HG03521 (cell line): ENCODE data around the gene PTGES3.
A peak's percentile ranks its signal among the peaks of the same experiment; 100 is the strongest.

Experiments used
- ATAC-seq: cut with Tn5 transposase; IDR thresholded peaks from one replicate; pipeline ENCODE4 v1.9.1; 2021; ENCODE audit warnings: mild to moderate bottlenecking, moderate library complexity; ENCODE audit not compliant: unreplicated experiment

Gene PTGES3

DNA sequence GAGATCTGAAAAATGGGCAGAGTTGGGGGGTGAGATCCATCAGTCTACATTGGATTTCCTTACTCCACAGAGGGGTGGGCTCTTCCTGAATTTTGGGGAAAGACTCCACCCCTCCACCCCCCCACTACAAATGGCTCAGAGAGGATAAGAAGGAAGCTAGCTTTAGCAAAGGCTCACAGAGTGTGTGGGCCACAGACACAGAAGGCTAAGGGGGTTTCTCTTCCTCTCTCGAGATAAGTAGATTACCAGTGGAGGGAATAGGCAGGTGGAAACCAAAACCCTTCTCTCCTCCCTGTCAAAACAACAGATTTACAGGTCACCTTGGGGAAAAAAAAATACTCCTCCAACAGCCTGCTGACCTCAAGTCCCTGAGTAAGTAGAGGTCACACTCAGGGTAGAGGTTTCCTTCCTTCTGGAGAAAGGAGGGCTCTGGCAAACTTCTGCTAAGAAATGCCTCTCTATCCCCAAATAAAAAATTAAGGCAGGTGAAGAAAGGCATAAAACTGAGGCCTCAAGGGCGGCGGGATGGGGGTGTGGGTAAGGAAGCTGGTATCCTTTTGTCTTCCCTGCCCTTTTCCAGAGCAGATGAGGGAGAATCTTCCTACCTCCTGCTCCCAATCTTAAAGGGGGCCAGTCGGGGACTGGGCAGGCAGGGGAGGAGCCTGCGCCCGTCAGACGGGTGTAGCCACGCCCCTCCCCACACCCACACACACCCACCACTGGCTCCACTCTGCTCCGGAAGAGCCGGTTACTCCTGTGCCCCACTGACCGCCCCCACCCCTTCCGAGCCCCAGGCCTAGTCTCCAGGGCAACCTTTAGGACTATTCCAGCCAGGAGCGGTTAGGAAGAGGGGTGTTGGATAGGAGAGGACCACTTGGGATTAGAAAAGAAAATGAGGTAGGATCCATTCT is 56.0 kb downstream of the PTGES3 start:
- peak; percentile 16 for ATAC-seq

GRCh38 chr12:56630180-56630632 is 57.9 kb downstream of the PTGES3 start, which contains the start of gene BAZ2A:
Gene BAZ2A, minus strand, starts transcription at chr12:56630326. Its CDS starts 12,796 bp downstream, at chr12:56617530.
- peak; percentile 49 for ATAC-seq

DNA sequence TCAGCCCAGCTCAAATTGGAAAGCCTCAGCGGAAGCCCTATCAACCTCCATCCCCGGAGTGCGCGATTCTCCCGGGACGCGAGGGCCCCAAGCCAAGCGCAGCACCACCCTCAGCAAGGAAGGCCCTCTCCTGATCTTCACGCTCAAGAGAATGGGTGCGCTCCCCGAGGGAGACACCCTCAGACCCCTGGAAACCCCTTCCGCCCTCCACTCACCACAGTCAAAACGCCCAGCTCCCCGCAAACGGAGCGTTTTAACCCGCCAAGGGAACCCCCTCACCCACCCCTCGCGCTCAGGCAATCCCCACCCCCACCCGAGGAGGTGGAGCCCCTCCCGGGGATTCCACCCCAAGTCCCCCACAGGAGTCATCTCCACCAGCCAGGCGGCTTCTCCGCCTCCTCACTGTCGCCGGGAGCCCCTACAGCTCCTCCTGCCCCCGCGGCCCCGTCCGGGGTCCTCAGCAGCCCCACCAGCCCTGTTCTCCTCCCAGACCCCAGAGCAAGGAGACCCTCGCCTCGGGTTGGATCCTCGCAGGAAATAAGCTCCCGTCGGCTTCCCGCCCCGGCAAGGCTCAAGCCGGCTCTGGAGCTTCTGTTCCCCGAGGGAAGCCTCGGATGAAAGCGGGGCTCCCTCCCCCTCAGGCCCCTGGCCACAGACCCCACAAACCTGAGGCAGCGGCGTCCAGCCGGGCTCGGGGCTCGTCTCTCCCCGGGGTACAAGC is 58.5 kb downstream of the PTGES3 start:
- peak; percentile 7 for ATAC-seq

- no peak for ATAC-seq
These were observed 59.2 kb downstream of the PTGES3 start for GRCh38 chr12:56628671-56629458.

DNA sequence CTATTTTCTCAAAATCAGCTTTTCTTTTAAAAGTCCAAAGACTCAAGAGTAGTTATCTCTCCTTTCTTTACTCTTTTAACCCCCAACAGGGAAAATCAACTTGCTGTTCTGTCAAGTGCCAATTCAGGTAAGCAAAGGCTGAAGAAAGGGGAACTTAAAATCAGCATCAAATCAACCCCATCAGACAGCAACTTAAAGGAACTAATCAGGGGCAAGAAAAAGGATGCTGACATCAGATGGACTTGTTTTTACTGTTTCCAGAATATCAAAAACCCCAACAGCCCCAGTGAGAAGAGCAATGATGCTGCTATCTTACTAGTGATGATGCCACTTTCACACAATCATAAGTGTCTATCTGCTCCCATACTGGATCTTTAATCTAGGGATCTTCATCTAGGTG is 61.4 kb downstream of the PTGES3 start:
- no peak for ATAC-seq

GRCh38 chr12:56622535-56622934 is 65.5 kb downstream of the PTGES3 start:
- no peak for ATAC-seq

GRCh38 chr12:56616925-56617324 is 71.2 kb downstream of the PTGES3 start:
- ATAC-seq, result no peak

DNA sequence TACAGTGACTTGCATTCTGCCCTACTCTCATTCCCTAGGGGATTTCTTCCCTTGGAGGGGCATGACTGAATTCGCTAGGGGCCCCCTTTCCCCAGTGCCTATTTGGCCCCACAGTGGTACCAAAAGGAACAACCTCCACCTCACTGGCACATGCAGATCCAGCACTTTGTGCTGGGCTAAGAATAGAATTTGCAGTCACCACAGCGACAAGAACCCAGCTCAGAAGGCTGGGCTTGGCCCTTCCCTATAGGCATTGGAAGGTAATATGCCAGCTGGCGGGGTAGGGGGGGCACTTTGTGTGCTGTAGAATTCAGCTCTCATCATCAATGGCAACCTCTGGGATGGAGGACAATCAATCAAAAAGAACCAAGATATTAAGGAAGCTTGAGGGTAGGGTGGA is 71.8 kb downstream of the PTGES3 start:
- no peak for ATAC-seq

- no peak for ATAC-seq
These were observed 73.5 kb downstream of the PTGES3 start for GRCh38 chr12:56614627-56615026.
